HG03565 (cell line): ENCODE data around the gene MCF2L.
"Not testable (repeated sequence)": the region's sequence is repeated elsewhere in the genome, so short reads cannot be mapped to it uniquely, and the experiment has no call there.

Experiments
- ATAC-seq: cut with Tn5 transposase; IDR thresholded peaks from one replicate; pipeline ENCODE4 v1.9.1; 2021; ENCODE audit warnings: mild to moderate bottlenecking, moderate library complexity; ENCODE audit not compliant: unreplicated experiment

The MCF2L gene

GRCh38 chr13:113090806-113091205 is 121.8 kb downstream of the MCF2L start:
- ATAC-seq: no peak

GRCh38 chr13:113091211-113091771 is 122.3 kb downstream of the MCF2L start:
- no peak for ATAC-seq

DNA sequence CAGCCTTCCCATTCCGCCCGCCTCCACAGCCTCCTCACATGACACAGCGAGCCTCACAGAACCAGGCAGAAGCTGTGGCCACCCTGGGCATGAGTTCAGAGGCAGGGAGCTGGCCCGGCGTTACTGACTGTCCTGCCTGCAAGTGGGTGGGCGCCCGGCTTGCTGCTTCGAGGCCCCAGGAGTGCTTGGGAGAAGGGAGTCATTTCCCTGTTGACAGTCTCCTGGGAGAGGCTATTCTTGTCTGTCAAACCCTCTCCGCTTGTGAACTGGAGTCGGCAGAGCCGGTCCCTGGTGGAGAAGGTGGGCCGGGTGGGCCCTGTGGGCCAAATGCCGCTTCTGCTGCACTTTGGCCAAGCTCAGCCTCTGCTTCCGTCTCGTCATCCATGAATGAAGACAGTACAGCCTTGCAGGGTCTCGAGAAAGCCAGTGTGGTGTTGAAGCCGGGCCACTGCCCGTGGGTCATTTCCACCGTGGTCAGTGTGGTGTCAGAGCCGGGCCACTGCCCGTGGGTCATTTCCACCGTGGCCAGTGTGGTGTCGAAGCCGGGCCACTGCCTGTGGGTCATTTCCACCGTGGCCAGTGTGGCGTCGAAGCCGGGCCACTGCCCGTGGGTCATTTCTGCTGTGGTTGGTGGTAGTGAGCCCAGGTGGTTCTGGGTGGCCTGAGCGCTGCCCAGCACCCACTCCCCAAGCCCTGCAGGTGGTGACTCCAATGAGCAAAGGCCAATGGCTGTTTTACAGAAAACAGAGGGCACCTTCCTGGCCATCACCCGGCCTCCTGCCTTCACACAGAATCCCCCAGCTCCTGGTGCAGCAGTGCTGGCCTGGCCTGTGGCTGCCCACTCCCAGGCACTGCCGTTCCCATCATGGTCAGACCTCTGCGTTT is 123.1 kb downstream of the MCF2L start:
- ATAC-seq: no peak

- no peak for ATAC-seq
Observed at GRCh38 chr13:113092776-113093579, 124.0 kb downstream of the MCF2L start.

- ATAC-seq: no peak
Observed at GRCh38 chr13:113093580-113094409, 124.8 kb downstream of the MCF2L start.

GRCh38 chr13:113094410-113094800 is 125.4 kb downstream of the MCF2L start:
- no peak for ATAC-seq

DNA sequence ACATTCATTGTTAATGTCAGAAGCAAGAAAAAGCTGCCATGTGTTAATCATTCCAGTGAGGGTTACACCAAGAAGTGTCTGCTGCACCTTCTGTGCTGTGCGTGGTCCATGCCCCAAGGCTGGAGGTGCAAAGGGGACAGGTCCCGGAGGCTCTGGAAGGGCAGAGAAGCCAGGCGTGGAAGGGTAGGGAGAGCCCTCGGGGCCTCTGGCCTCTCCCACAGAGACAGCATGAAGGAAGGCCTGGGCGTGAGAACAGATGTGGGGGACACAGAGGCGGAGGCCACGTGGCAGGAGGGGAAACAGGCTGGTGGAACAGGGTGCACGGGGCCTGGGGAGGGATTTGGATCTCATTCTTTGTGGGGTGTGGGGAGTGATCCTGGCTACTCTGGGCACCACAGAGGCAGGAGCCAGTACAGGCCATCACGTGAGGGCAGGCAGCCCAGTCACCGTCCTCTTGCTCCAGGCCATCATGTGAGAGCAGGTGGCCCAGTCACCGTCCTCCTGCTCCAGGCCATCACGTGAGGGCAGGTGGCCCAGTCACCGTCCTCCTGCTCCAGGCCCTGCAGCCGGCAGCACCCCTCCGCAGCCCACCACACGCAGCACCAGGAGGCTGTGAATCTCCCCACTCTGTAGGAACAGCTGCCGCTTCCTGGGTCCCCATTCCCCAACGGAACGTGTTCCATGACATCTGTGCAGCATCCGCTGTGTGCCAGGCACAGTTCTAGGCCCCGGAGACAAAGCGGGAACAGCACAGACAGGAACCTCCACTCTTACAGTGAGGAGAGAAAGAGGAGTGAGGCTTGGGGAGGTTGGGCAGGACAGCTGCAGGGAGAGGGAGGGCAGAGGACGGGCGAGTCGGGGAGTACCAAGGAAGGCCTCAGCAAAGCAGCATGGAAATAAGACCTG is 126.4 kb downstream of the MCF2L start:
- no peak for ATAC-seq

DNA sequence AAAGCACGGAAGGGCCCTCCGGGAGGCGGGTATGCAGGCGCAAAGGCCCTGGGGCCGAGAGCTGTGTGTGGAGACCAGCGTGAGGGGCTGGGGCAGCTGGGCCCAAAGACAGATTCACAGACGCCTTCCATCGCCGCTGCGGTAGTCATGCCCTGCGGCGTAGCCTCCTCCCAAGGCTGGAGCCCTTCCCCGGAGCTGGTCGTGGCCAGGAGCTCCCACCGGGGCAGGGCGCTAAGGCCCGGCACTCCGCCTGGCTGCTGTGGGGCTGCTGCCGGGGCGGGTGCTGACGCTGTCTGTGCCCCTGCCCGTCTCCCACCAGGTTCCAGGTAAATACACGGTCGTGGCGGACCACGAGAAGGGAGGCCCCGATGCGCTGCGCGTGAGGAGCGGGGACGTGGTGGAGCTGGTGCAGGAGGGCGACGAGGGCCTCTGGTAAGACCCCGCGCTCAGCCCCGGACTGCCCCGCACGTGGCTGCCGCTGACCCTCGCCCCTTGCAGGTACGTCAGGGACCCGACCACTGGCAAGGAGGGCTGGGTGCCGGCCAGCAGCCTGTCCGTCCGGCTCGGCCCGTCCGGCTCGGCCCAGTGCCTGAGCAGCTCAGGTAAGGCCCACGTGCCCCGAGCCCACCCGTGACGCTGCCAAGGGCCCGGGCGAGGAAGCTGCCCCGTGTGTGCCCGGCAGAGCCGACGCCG is 127.2 kb downstream of the MCF2L start:
- ATAC-seq: no peak

- ATAC-seq: no peak
Observed at GRCh38 chr13:113096745-113097305, 127.8 kb downstream of the MCF2L start.

DNA sequence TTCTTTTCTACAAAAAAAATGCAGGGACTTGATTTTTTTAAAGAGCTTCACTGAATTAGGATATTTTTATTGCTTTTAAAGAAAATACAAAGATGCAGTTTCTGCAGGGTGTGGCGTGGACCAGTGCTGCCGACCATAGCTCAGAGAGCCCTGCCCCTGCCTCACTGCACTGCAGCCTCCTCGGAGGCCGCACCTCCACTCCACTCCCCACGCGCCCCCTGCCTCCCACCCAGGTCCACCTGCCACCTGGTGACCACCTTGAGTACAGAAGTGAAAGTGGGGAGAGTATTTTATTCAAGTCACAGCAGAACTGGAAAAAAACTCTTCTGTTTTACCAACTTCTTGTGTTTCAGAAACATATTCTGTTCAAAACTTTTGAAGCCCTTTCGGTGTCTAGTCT is 128.6 kb downstream of the MCF2L start:
- no peak for ATAC-seq

GRCh38 chr13:113098162-113098732 is 129.2 kb downstream of the MCF2L start:
- no peak for ATAC-seq

GRCh38 chr13:113099142-113099541 is 130.1 kb downstream of the MCF2L start:
- no peak for ATAC-seq

DNA sequence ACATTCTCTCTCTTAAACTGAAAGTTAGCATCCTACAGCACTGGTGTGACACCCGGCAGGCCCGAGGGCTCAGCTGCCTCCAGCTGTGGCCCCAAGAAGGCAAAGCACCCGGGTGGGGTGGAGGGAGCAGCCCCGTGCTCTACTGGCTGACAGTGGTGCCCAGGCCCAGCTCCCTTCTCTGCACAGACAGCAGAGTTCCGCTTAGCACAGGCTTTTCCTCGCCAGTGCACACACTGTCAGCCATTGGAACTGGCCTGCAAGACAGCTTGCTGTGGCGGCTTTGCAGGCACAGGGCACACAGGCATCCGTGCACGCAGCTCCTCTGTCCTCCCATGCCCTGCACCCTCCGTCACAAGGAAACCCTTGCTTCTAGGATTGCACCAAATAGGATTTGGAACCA is 133.3 kb downstream of the MCF2L start:
- ATAC-seq: not testable (repeated sequence)

DNA sequence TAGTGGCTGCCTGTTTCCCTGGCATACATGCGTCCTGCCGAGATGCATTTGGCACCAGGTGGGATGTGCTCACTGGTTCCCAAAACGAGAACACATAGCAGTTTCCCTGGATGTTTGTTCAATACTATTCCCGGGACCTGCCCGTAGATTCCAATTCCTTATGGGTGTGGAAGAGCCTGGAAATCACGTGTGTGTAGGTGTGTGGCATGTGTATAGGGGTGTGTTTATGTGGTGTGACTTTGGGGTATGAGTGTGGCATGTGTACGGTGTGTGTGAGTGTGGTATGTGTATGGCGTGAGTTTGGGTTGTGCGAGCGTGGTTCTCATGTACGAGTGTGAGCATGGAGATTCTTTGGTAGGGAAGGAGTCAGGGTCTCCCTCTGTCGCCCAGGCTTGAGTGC is 133.7 kb downstream of the MCF2L start:
- ATAC-seq: no peak

DNA sequence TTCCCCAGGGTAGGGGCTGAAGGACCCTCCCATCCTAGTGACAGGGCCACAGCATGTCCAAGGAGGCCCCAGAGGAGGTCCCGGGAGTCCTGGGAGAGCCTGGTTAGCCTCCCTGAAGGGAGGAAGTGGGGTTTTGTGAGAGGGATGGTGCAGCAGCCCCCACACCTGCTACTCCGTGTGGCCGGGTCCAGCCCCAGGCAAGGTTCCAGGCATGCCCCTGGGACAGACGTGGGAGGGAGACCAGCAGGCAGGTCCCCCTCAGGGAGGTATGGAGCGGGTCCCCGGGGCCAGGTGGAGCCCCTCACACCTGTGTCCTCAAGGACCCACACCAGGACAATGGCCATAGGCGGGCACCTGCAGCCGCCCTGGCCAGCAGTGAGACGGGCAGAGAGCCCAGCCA is 134.6 kb downstream of the MCF2L start:
- no peak for ATAC-seq

- ATAC-seq: no peak
Observed at GRCh38 chr13:113105032-113105920, 136.3 kb downstream of the MCF2L start, which contains the start of gene F7. TSS of gene F7 (plus strand) at chr13:113105791. CDS start at chr13:113105842, 51 bp downstream.

- no peak for ATAC-seq
Observed at GRCh38 chr13:113105921-113106452, 137.0 kb downstream of the MCF2L start.
